LNCAP (cell line): ENCODE results near the gene CLHC1.

Experiments used
- TF ChIP-seq, protein P1 (sequence below): fragments of 450-650 bp; IDR thresholded peaks from 2 replicates; pipeline ENCODE4 v1.5.1; 2017; ENCODE audit warnings: mild to moderate bottlenecking

Gene CLHC1

DNA sequence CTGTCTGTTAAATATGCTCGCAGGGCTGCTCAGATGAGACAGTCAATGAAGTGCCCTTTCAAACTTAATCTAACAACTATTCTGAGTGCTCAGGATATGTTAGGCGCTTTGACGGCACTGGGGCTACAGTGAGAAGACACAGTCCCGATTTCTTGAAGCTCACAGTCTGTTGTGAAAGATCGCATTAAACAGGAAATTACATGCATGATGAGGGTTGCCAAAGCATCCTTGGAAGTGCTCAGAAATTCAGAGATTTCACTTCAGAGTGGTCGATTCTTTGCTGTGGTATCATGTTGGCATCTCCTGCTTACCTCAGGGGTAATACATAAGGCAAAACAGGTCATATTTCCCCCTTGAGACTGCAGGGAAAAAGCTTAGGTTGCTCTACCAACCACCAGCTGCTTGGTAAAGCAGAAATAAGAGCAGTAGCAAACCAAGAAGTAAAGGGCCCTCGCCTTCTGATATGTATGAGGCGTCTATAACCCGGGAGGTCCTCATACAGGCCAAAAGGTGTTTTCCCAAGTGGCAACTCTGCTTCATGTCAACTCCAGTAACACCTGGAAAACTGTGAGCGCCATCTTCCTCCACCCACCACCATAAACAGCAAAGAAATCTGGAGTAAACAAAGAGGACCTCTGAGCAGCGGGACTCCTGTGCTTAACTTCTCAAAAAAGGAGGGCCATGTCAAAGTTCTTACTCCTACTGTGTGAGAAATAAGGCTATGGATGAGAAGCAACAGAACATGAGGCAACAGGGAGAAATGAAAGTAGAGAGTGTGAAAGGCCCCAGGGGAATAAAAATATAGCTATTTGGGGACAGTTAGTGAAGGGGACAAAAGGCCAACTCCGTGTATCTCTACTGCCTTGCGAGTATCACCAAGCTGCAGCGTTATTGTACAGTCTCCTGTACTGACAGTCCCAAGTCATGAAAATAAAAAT, 79.3 kb downstream of the CLHC1 start:
- TF ChIP-seq, protein P1, sequence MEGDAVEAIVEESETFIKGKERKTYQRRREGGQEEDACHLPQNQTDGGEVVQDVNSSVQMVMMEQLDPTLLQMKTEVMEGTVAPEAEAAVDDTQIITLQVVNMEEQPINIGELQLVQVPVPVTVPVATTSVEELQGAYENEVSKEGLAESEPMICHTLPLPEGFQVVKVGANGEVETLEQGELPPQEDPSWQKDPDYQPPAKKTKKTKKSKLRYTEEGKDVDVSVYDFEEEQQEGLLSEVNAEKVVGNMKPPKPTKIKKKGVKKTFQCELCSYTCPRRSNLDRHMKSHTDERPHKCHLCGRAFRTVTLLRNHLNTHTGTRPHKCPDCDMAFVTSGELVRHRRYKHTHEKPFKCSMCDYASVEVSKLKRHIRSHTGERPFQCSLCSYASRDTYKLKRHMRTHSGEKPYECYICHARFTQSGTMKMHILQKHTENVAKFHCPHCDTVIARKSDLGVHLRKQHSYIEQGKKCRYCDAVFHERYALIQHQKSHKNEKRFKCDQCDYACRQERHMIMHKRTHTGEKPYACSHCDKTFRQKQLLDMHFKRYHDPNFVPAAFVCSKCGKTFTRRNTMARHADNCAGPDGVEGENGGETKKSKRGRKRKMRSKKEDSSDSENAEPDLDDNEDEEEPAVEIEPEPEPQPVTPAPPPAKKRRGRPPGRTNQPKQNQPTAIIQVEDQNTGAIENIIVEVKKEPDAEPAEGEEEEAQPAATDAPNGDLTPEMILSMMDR: no peak

DNA sequence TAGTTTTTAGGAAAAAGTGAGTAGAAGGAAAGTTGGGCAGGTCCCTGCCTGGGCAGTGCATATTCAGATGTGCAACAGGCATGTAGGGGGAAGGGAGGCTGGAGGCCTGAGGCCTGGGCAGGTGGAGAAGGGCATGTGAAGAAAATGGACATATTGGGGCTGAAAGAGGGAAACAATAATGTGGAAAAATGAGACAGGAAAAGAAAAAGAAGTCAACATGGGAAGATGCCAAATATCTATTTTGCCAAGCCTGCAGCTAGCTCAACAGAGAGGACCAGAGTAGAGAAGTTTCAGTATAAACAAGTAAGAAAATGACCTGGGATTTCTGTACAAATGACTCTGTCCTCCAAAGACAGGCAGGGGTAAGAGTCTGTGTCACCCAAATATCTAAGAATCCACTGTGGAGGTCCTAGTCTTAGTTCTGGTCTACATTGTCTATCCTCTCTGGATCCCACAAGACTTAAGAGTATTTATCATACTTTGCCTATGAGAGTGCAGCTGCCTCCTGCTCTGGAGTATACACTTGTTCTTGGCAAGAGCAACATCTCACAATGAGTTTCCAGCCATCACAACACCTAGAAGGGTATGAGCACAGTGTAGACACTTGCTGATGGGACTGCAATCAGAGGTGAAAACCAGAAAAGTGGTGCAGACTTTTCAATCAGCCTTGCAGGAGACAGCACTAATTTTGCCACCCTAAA, 80.2 kb downstream of the CLHC1 start:
- TF ChIP-seq, protein P1: no peak

DNA sequence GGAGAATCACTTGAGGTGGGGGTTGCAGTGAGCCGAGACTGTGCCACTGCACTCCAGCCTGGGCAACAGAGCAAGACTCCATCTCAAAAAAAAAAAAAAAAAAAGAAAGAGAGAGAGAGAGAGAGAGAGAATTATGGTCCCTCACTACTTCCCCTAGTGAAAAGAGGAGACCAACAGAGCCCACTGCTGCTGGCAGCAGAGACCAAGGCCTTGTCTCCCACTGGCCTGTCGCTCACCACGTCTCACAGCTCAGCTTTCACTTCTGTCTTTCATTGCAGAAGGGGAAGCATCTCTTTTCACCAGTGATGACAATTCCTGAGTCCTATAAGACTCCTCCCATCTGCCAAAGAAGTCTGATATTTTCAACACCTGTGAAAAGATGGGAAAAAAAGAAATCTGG, 81.3 kb downstream of the CLHC1 start:
- TF ChIP-seq, protein P1: no peak

DNA sequence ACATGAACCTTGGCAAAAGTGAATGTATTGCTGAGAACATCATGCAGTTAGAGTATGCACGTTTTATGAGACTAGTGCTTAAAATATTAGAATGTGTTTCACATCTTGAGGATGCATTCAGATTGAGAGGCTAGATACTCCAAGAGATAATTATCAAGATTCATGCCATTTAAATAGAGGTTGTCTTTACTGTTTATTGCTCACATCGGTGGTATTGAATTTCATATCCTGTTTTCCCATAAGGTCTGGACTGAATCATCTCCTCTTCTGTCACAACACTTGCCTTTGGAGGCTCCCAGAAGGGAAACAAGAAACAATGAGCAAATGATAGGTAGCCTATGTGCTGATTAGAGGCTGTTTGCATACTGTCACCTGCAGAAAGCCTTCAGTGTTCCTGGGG, 83.8 kb downstream of the CLHC1 start:
- TF ChIP-seq, protein P1: no peak

DNA sequence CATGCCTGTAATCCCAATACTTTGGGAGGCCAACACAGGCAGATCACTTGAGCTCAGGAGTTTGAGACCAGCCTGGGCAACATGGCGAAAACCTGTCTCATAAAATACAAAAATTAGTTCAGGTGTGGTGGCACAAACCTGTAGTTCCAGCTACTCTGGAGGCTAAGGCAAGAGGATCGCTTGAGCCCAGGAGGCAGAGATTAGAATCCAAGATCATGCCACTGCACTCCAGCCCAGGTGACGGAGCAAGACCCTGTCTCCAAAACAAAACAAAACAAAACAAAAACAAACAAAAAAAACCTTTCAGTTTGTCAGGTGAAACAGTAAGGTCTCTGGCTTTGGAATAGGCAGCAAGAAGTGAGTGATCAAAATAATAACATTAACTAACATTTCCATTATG, 84.6 kb downstream of the CLHC1 start:
- TF ChIP-seq, protein P1: no peak

DNA sequence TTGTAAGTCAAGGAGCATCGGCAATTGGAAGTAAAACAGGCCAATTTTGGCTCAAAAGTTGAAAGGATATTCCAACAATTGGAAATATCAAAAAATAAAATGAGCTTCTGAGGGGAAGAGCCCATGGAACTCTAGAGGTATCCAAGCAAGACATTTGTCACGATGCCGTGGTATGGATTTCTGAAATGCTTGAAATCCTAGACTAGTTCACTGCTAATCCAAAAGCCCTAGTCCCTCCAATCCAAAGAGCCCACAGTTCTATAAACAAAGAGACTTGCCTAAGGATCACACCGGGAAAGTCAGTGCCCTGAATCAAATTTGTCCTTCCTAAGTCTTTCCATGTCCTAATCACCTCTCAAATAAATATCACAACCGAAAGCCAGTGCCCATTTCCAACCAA, 85.1 kb downstream of the CLHC1 start:
- TF ChIP-seq, protein P1: no peak

DNA sequence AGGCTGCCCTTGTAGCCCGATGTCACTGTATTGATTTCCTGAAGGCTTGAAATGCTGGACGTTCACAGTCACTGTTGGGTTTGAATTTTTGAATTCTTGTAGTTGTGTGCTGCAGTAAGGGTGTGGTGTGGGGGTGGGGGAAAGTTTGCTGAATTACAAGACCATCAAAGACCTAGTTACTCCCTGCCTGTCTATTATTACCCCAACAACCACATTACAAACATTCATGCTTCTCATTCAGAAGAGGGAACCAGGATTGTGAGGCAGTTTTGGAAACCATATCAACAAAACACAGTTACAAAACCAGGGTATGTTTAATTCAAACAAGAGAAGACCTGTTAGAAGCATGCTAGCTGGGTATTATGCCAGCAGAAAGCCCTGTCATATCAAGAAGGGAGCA, 85.8 kb downstream of the CLHC1 start:
- TF ChIP-seq, protein P1: no peak
